Common myeloid progenitor, CD34-positive (primary cell): ENCODE results near the gene GYPC. TPM values are rescaled to one million over a fixed set of nuclear protein-coding genes. Genes with fewer than 3 reads are reported as not detected.
A peak's percentile ranks its signal among the peaks of the same experiment; 100 is the strongest.

Source experiments
- CTCF ChIA-PET: fragments of 350-600 bp; sonication (Branson Sonifier 250); formaldehyde crosslinking; loops from one replicate; lab custom pipeline; 2021; ENCODE audit warnings: antibody characterized with exemption; lab: Charles Lee
- POLR2A ChIA-PET: fragments of 350-600 bp; sonication (Branson Sonifier 250); formaldehyde crosslinking; loops from one replicate; lab custom pipeline; 2021; ENCODE audit warnings: antibody characterized with exemption; lab: Charles Lee
- DNase-seq, 3 donors: peaks; one replicate each; pipeline versions ENCODE4 v3.0.0 to v3.0.0-alpha.2; 2013
- H3K27ac ChIP-seq, 2 experiments: 1 replicate in 1 of 2; 2 replicates in 1 of 2; pipeline ENCODE4 v1.7.0; 2013; ENCODE audit warnings: inconsistent platforms in 2 of 2, low read length in 2 of 2, mild to moderate bottlenecking in 2 of 2, low read depth in 1 of 2, moderate library complexity in 1 of 2; ENCODE audit not compliant: severe bottlenecking in 2 of 2, insufficient read depth in 1 of 2, poor library complexity in 1 of 2
- H3K27me3 ChIP-seq, 5 experiments: replicated peaks in 2 of 5; 1 replicate in 3 of 5; 2 replicates in 2 of 5; pipeline versions ENCODE4 v1.6.1 to v1.7.0; 2013; ENCODE audit warnings: low read length in 4 of 5, mild to moderate bottlenecking in 2 of 5, moderate library complexity in 2 of 5, inconsistent platforms in 1 of 5; ENCODE audit not compliant: insufficient read depth in 5 of 5, control insufficient read depth in 4 of 5
- H3K36me3 ChIP-seq, 4 experiments: 1 replicate in 2 of 4; 2 replicates in 2 of 4; pipeline versions ENCODE4 v1.6.1 to v1.7.0; 2013; ENCODE audit warnings: low read length in 3 of 4, control low read depth in 1 of 4, mild to moderate bottlenecking in 1 of 4; ENCODE audit not compliant: control insufficient read depth in 4 of 4, insufficient read depth in 4 of 4
- H3K4me1 ChIP-seq, 4 experiments: 1 replicate in 3 of 4; 2 replicates in 1 of 4; pipeline versions ENCODE4 v1.6.1 to v1.7.1; 2013; ENCODE audit warnings: low read length in 3 of 4, mild to moderate bottlenecking in 3 of 4, control low read depth in 1 of 4, inconsistent platforms in 1 of 4, moderate library complexity in 1 of 4; ENCODE audit not compliant: control insufficient read depth in 4 of 4, insufficient read depth in 4 of 4; ENCODE audit errors: control extremely low read depth in 1 of 4
- H3K4me3 ChIP-seq, 7 experiments: 1 replicate in 4 of 7; 2 replicates in 3 of 7; pipeline versions ENCODE4 v1.5.1 to v1.7.0; 2013; ENCODE audit warnings: mild to moderate bottlenecking in 7 of 7, low read length in 6 of 7, moderate library complexity in 6 of 7, inconsistent platforms in 2 of 7, low read depth in 2 of 7, control low read depth in 1 of 7; ENCODE audit not compliant: insufficient read depth in 4 of 7, control insufficient read depth in 1 of 7; ENCODE audit errors: extremely low read depth in 1 of 7
- H3K9me3 ChIP-seq, 5 experiments: 1 replicate in 4 of 5; 2 replicates in 1 of 5; pipeline versions ENCODE4 v1.6.1 to v1.7.1; 2013; ENCODE audit warnings: low read length in 4 of 5, mild to moderate bottlenecking in 2 of 5, inconsistent platforms in 1 of 5, low read depth in 1 of 5, moderate library complexity in 1 of 5; ENCODE audit not compliant: control insufficient read depth in 4 of 5, insufficient read depth in 2 of 5; ENCODE audit errors: control extremely low read depth in 1 of 5
- WGBS: methylation state at CpG from one replicate; pipeline ENCODE4 v1.1.5; 2013; ENCODE audit not compliant: insufficient coverage; 5-methylcytosine and 5-hydroxymethylcytosine counted together
- polyA plus RNA-seq: library from polyadenylated mRNA; unstranded; fragments of 120-200 nt; gene quantifications from one replicate; pipeline ENCODE4 v1.2.1, GENCODE V29; 2013

GYPC gene
- polyA plus RNA-seq: 183 TPM

- ChIA-PET POLR2A (no interaction called here), CTCF (interaction anchor here (2.0 kb wide), 1 partner anchor 121 kb away, joined by 6 read pairs; no protein-coding TSS in a partner anchor)
- H3K4me1 ChIP-seq: peaks cover 16 to 59% (median 53%) of the 10 kb centered on the region in 4 experiments
- no peaks in the 10 kb centered on the region for H3K27me3 ChIP-seq
- 11% methylated on average over 43 of the region's 51 CpGs for WGBS
- peaks cover 0 to 3% (median 0%) of the 10 kb centered on the region in 5 experiments for H3K9me3 ChIP-seq
- H3K36me3 ChIP-seq: peaks cover 0 to 23% (median 4%) of the 10 kb centered on the region in 4 experiments
- peak within 1 kb of the TSS; percentile 81 to 93 (median 92) for H3K4me3 ChIP-seq
- peak; percentile 52 to 94 (median 88) for DNase-seq
- peak within 1 kb of the TSS; percentile 81 to 93 for H3K27ac ChIP-seq
Observed at GRCh38 chr2:126655500-126656430, at the start of gene GYPC. Gene GYPC, plus strand, starts transcription at chr2:126656158. Its CDS starts 106 bp downstream, at chr2:126656264.

DNA sequence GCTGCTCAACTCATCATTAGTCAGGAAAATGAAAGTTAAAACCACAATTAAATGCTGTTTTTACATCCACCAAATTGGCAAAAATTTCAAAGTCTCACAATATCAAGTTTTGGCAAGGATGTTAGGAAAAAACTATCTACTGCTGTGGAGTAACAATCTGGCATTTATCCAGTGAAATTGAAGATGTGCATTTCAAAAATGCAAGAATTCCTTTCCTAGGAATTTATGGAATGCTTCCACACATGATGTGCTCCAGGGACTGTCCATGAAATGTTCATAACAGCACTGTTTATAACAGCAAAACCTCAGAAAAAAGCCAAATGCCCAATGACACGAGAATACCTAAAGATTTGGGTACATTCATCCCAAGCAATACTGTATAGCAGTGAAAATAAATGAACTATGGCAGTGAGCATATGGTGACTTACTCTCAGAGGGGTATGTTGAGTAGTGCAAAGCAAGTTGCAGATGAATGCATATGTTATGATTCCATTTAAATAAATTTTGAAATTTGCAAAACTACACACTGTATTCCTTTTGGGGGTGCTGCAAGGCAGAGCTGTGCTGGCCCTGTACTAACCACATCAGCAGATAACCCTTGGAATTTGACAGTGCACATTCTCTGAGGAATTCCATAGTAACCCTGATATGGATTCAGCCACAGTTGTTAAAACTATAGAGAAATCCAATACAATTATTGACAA lies 41.3 kb upstream of the GYPC start:
- CTCF ChIA-PET: interaction anchor here (1.0 kb wide), 1 partner anchor 45 kb away, joined by 3 read pairs; no protein-coding TSS in a partner anchor
- POLR2A ChIA-PET: no interaction called here
- Histone ChIP-seq H3K27me3 (no peaks in the 10 kb centered on the region), H3K9me3 (peaks cover 0 to 5% (median 0%) of the 10 kb centered on the region in 5 experiments), H3K36me3 (no peaks in the 10 kb centered on the region), H3K4me3 (no peak overlapping the region), H3K27ac (no peak overlapping the region), H3K4me1 (peaks cover 0 to 11% (median 2%) of the 10 kb centered on the region in 4 experiments)
- 80% methylated on average over 1 of the region's 1 CpG for WGBS
- no peak for DNase-seq

DNA sequence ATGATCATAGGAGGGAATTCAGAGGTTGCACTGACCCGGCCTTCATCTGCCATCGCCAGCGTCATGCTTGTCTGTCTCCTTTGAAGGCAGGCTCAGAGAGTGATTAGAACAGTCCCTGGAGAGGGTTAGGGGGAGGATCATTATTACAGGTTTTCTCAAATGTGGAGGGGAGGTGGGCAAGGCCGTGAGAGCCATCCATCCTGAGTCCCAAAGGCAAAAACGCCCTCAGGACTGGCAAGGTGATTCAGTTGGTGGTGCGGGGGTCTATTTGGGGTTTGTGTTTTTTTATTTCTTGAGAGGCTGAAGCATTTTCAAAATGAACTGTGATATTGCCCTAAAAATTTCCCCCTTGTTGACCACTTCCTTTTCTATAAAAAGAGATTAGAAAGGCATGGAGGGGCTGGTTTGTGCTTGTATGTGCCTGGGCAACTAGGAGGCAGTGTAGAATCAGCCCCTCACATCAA lies 39.3 kb upstream of the GYPC start:
- peaks cover 0 to 11% (median 2%) of the 10 kb centered on the region in 4 experiments for H3K4me1 ChIP-seq
- H3K27ac ChIP-seq: no peak overlapping the region
- H3K4me3 ChIP-seq: no peak overlapping the region
- peaks cover 0 to 8% (median 5%) of the 10 kb centered on the region in 5 experiments for H3K9me3 ChIP-seq
- WGBS: 87% methylated on average over 4 of the region's 6 CpGs
- DNase-seq: peak in 2 of 3 donors; percentile 4 to 11
- ChIA-PET CTCF (no interaction called here), POLR2A (interaction anchor here (0.6 kb wide), 1 partner anchor 19 kb away, joined by 3 read pairs; no protein-coding TSS in a partner anchor)
- H3K36me3 ChIP-seq: no peaks in the 10 kb centered on the region
- no peaks in the 10 kb centered on the region for H3K27me3 ChIP-seq

DNA sequence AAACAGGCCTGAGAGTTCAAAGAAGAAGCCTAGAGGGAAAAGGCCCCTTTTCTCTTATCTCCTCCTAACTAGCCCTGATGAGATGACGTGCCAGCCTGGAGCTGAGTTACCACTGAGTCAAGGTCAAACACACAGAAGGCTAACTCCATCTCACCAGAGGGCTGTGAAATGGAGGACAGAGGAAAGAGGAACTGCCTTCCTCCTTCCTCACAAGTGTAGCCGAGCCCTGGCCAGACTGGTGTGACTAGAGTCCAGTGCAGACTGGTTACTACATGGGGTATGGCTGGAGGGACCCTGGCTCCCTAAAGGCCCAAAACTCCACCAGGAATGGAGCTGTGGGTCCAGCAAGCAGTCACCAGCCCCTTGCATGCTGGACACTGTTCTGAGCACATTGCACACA lies 35.7 kb upstream of the GYPC start:
- Histone ChIP-seq H3K4me3 (no peak overlapping the region), H3K9me3 (peaks cover 0 to 11% (median 8%) of the 10 kb centered on the region in 5 experiments), H3K4me1 (peaks cover 0 to 11% (median 0%) of the 10 kb centered on the region in 4 experiments), H3K27ac (no peak overlapping the region), H3K36me3 (no peaks in the 10 kb centered on the region), H3K27me3 (no peaks in the 10 kb centered on the region)
- WGBS: no CpG with 5 or more reads among the region's 2 CpGs
- ChIA-PET POLR2A (no interaction called here), CTCF (interaction anchor here (1.2 kb wide), 2 partner anchors 11 to 13 kb away, joined by 3 read pairs; no protein-coding TSS in a partner anchor)
- no peak for DNase-seq

GRCh38 chr2:126623000-126623399 lies 33.0 kb upstream of the GYPC start:
- ChIA-PET CTCF (no interaction called here), POLR2A (no interaction called here)
- Histone ChIP-seq H3K4me1 (no peaks in the 10 kb centered on the region), H3K9me3 (peaks cover 0 to 11% (median 8%) of the 10 kb centered on the region in 5 experiments), H3K27me3 (no peaks in the 10 kb centered on the region), H3K36me3 (no peaks in the 10 kb centered on the region), H3K27ac (no peak overlapping the region), H3K4me3 (no peak overlapping the region)
- 100% methylated on average over 1 of the region's 3 CpGs for WGBS
- no peak for DNase-seq

- WGBS: 86% methylated on average over 1 of the region's 2 CpGs
- DNase-seq: peak in 2 of 3 donors; percentile 13 to 35
- Histone ChIP-seq H3K27me3 (no peaks in the 10 kb centered on the region), H3K27ac (no peak overlapping the region), H3K4me3 (no peak overlapping the region), H3K4me1 (no peaks in the 10 kb centered on the region), H3K9me3 (no peaks in the 10 kb centered on the region), H3K36me3 (no peaks in the 10 kb centered on the region)
- POLR2A ChIA-PET: no interaction called here
- CTCF ChIA-PET: interaction anchor here (0.7 kb wide), 1 partner anchor 102 kb away, joined by 5 read pairs; no protein-coding TSS in a partner anchor
Observed at GRCh38 chr2:126627643-126628042, 28.3 kb upstream of the GYPC start.
